HG03159 (cell line): ENCODE results near the gene CSNK2A2.

ENCODE experiments used
- ATAC-seq: cut with Tn5 transposase; IDR thresholded peaks from one replicate; pipeline ENCODE4 v1.9.1; 2021; ENCODE audit warnings: mild to moderate bottlenecking, moderate library complexity; ENCODE audit not compliant: unreplicated experiment

Gene CSNK2A2

GRCh38 chr16:58198022-58198683, at the start of gene CSNK2A2:
Gene CSNK2A2, minus strand, starts transcription at chr16:58198106. Its CDS starts 370 bp downstream, at chr16:58197736.
- ATAC-seq: peak; percentile 91

GRCh38 chr16:58243528-58244004, 45.7 kb upstream of the CSNK2A2 start:
- peak; percentile 97 for ATAC-seq

DNA sequence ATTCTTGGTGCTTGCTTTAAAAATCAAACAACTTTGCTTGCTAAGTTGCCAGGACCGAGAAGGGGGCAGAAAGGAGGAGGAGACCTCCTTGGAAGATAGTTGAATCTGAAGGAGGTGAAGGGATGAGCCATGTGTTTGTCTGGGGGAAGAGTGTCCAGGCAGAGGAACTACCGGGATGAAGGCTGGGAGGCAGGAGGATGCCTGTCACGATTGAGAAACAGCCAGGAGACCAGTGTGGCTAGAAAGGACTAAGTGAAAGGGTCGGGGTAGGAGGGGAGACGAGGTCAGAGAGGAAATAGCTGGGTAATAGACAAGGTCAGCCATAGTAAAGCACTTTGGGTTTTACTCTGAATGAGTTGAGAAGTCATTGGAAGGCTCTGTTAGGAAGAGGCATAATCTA, 38.9 kb upstream of the CSNK2A2 start:
- peak; percentile 15 for ATAC-seq

DNA sequence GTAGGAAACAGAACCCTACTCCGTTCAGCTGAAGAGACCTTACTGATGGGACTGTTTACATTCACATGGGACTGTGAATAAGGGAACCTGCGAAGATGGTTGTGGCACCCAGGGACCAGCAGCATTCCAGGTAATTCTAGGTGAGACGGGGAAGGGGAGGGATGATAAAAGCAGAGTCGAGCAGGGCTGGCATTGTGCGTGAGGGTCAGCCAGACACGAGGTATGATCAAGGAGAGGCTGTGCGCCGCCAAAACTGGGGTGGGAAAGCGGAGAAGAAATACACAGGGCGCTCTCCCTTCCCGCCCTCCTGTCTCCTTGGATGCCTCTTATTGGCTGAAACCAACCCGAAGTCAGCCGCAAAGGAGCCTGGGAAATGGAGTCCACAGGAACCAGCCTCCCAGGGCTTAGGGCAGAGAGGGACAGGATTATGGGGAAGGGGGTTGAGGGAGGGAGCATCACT, 38.4 kb upstream of the CSNK2A2 start:
- ATAC-seq: peak; percentile 97

- no peak for ATAC-seq
Observed at GRCh38 chr16:58235663-58236062, 37.8 kb upstream of the CSNK2A2 start.

DNA sequence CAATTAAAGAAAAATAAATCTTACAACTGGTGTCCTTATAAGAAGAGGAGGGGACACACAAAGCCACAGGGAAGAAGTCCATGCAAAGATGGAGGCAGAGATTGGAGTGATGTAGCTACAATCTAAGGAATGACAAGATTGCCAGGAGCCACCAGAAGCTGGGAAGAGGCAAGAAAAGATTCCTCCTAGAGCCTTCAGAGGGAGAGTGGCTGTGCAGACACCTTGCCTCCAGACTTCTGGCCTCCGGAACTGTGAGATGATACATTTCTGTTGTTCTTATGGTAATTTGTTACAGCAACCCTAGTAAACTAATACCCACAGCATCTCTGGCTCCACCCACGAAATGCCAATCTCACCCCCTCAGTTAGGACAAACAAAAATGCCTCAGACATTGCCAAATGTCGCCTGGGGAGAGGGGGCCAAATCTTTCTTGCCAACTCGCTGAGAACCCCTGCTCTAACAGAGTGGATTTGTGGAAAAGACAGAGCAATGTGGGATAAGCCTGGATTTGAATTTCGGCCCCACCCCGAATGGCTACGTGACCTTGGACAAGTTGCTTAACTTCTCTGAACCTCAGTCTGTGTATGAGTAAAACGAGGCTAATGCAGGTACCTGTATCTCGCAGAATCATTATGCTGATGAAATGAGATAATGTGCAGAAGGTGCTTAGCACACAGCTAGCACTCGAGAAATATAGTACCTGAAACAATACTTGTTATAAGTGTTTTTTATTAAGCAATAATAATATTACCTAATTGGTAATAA, 37.1 kb upstream of the CSNK2A2 start:
- no peak for ATAC-seq

GRCh38 chr16:58230259-58230658, 32.4 kb upstream of the CSNK2A2 start:
- ATAC-seq: no peak

GRCh38 chr16:58226790-58227189, 28.9 kb upstream of the CSNK2A2 start:
- ATAC-seq: no peak

DNA sequence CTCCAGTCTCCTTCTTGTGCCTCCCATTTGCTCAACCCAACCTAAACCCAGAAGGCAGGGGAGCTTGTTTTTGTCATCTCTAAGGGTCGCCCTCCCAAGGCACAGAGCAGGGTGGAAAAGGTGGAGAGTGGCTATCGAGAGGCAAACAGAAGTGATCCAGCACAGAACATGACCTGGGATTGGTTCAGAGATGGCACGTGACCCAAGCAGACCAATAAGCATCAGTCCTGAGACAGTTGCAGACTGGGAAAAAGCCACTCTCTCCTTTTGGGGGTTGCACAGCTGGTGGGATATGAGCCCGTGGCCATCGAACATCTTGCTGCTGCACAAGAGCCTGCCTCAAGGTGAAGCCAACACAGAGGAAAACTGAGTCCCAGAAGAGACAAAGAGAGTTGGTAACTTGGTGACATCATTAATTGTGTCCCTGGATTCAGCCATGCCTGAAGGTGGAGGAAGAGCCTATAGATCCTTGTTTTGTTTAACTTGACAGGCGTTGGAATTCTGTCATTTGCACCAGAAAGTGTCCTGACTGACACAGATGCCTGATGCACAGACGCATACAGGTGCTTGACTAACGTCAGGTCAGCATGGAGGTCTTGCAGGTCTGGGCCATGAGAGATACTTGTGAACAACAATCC, 28.2 kb upstream of the CSNK2A2 start:
- no peak for ATAC-seq

DNA sequence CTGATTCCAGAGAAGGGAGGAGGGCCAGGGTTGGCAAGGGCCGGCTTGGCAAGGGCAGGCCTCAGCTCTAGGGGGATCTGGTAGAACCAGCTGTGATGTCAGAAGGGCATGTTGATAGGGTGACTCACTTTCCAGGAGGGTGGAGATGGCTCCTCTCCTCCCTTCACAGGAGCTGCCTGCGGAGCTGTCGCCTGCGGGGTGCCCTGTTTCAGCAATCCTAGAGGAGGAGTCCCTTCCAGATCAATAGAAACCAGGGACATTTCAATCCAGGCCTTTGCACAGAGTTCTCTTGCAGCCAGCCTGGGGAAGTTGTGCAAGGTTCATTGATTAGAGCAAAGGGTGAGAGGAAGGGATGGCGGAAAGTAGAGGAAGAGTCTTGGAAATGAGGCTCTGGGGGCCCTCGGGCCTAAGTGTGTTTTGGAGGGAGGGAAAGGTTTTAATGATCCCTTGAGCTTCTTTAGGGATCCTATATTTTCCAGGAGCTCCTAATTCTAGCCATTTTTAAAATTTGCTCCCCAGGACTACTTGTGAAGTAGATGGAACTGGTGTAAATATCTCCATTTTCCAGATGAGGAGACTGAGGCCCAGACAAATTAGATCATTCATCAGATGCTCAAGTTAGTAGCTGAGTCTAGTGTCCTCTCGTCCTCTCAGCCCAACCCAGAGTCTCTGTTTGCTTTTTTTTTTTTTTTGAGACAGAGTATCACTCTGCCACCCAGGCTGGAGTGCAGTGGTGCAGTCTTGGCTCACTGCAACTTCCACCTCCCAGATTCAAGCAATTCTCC, 24.8 kb upstream of the CSNK2A2 start:
- ATAC-seq: no peak

DNA sequence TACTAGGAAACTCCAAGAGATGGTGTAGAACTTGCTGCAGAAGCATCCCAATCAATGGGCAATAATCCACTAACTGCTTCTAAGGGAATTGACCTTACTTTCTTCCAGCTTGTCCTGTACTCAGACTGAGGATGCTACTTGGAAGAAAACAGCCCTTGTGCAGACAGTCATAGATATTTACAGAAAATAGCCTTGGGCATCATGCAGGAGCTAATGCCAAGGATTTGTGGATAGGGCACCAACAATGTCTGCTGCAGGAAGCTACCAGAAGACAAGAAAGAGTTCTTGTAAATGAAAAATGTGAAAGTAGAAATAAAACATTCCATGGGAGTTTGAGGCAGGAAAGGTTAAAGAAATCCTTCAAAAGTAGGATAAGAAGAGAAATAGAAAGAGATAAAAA, 21.5 kb upstream of the CSNK2A2 start:
- no peak for ATAC-seq

- ATAC-seq: no peak
Observed at GRCh38 chr16:58218786-58219185, 20.9 kb upstream of the CSNK2A2 start.

DNA sequence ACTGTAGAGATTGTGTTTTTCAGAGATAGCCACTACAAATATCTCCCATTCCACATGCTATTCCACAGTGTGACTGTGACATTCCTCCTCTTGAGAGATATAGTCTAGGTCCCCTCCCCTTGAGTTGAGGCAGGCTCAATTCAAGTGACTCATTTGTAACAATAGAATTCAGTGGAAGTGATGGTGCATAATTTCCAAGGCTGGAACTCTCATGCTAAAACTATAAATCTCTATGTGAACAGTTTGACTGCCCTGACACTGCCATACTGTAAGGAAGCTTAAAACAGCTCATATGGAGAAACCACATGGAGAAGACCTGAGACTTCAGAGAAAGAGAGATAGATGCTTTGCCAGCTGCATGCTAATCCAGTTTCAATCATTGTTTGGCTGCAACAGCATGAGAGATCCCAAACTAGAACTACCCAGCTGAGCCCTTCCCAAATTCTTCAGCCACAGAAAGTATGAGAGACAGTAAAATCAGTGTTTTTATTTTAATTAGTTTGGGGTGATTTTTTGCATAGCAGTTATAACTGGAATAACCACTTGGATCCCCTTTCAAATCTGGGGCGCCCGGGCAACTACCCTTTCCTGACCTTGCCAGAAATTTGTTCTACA, 19.5 kb upstream of the CSNK2A2 start:
- ATAC-seq: no peak

DNA sequence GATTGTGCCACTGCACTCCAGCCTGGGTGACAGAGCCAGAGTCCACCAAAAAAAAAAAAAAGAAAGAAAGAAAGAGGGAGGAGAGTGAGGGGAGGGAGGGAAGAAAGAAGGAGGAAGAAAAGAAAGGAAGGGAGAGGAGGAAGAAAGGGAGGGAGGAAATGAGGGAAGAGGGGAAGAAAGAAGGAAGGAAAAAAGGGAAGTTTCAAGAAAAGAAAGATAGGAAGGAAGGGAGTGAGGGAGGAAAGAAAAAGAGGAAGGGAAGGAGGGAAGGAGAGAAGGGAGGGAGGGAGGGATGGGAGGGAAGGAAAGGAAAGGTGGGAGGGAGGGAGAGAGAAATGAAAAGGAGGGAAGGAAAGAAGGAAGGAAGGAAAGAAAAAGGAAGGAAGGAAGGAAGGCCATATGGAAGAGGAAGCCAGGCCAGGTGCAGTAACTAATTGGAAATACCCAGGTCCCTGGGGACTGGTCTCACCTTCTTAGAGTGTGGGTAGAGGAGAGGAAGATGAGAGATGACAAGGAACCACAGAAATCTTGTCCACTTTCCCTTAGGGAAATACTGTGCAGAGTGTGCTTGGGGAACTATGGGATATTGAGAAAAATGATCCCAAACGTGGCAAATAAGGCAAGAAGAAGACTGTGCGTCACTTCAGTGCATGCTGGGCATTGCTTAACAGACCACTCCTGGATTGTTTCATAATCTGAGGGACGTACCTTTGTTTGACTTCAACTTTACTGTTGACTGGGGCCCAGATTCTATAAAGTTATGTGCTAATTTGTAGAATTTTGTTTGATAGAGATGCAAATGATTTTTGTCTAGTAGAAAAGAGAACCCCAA, 15.1 kb upstream of the CSNK2A2 start:
- ATAC-seq: no peak

DNA sequence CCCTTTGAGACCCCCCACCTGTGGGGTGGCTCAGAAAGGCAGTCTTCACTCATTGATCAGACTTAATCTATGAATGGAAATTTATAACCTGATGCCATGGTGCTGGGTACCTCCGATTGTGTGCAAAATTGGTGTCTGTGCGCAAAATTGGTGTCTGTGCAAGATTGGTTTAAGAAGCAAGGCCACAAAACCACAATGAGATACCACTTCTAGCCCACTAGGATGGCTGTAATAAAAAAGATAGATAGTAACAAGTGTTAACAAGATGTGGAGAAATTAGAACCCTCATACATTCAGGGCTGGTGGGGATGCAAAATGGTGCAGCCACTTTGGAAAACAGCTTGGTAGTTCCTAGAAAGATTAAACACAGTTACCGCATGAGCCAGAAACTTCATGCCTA, 13.9 kb upstream of the CSNK2A2 start:
- no peak for ATAC-seq

DNA sequence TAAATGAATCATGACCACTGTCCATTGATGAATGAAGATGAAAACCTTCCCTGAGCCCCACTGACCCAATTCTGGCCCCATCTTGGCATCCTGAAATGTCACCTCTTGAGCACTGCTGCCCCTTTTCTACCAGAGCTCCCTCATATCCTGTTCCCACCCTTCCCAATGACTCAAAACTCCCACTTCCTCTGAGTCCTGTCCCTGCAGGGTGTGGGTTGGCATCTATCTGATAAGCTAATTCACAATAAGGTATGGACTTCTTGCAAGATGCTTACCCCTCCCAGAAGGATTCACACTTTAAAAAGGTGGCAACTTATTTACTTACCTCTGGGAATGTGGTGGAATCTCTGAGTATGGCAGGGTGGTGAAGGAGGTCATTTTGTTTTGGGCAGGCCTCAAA, 13.3 kb upstream of the CSNK2A2 start:
- ATAC-seq: no peak

DNA sequence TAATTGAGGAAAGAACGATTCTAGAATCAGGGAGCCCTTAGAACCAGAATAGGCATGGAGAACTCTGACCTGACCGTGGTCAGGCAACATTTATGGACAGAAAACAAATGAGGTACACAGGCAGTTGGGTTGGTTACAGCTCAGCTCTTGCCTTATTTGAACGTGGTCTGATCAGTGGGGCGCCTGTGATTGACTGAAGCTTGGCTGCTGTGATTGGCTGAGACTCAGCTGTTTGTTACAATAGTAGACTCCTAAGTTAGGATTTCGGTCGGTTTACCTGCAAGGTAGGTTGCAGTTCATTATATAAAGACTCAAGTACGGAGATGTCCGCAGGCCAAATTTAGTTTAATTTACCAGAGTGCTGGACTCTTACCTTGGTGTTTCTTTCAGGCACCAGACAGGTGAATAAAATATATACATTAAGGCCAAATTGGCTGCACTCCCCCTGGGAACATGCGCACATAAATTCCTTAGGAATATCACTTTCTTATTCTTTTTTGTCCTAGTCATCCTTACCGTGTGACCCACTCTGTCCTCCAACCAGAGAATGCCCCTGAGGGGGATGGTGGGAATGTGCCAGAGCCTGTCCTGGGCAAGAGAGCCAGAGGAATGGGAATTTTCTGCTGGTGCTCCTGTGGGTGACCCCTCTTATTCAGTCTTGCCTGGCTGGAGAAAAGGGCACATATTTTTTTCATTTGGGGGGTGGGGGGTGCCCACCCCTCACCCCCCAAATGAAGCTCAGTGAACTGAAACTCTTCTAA, 7.5 kb upstream of the CSNK2A2 start:
- no peak for ATAC-seq

DNA sequence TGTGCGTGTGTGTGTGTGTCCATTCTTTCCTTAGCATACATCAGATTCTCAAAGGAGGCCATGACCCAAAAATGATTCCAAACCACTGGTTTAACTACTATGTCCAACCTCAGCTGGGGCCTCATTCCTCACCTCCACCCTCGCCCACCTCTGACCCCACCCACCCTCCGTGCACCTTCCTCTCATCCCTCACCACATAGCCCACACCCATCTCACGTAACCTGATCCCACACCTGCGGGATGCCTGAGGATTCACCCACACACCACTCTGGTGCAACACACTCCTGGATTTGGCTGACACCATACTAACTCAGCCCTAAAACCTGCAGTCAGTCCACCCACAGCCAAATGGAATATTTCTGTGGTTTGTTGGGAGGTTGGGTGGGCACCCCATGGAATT, 3.3 kb upstream of the CSNK2A2 start:
- no peak for ATAC-seq
